HuH-7.5 (cell line): Measurements from ENCODE around the gene GSG1.
A peak's percentile ranks its signal among the peaks of the same experiment; 100 is the strongest.

Experiments
- DNase-seq: peaks from one replicate; pipeline ENCODE4 v3.0.0; 2011; ENCODE audit warnings: low spot score

The GSG1 gene

GRCh38 chr12:13119826-13120225 lies 16.4 kb upstream of the GSG1 start:
- no peak for DNase-seq

- no peak for DNase-seq
These were observed 13.6 kb upstream of the GSG1 start for GRCh38 chr12:13117029-13117428.

GRCh38 chr12:13116259-13116658 lies 12.8 kb upstream of the GSG1 start:
- DNase-seq: no peak

- DNase-seq: no peak
These were observed 11.0 kb upstream of the GSG1 start for GRCh38 chr12:13114251-13115052.

GRCh38 chr12:13112968-13113367 lies 9.5 kb upstream of the GSG1 start:
- DNase-seq: no peak

- no peak for DNase-seq
These were observed 3.2 kb upstream of the GSG1 start for GRCh38 chr12:13106666-13107065.

GRCh38 chr12:13105781-13106180 lies 2.3 kb upstream of the GSG1 start:
- DNase-seq: no peak

- no peak for DNase-seq
These were observed 942 bp upstream of the GSG1 start for GRCh38 chr12:13104409-13104808.

- no peak for DNase-seq
These were observed 839 bp downstream of the GSG1 start for GRCh38 chr12:13102461-13103195.

- DNase-seq: no peak
These were observed 1.6 kb downstream of the GSG1 start for GRCh38 chr12:13101821-13102375.

GRCh38 chr12:13100882-13101769 lies 2.3 kb downstream of the GSG1 start:
- DNase-seq: peak; percentile 60

- no peak for DNase-seq
These were observed 2.9 kb downstream of the GSG1 start for GRCh38 chr12:13100605-13100881.

GRCh38 chr12:13099844-13100604 lies 3.4 kb downstream of the GSG1 start:
- no peak for DNase-seq

- no peak for DNase-seq
These were observed 4.2 kb downstream of the GSG1 start for GRCh38 chr12:13099066-13099843.

GRCh38 chr12:13097491-13098011 lies 5.9 kb downstream of the GSG1 start:
- DNase-seq: no peak

GRCh38 chr12:13095266-13095995 lies 8.0 kb downstream of the GSG1 start:
- no peak for DNase-seq

- DNase-seq: no peak
These were observed 9.1 kb downstream of the GSG1 start for GRCh38 chr12:13094367-13094766.

GRCh38 chr12:13093848-13094220 lies 9.6 kb downstream of the GSG1 start:
- DNase-seq: no peak

GRCh38 chr12:13093191-13093847 lies 10.1 kb downstream of the GSG1 start:
- no peak for DNase-seq
